K562 (cell line): ENCODE results near the gene GATA2. TPM values are rescaled to one million over a fixed set of nuclear protein-coding genes. Genes with fewer than 3 reads are reported as not detected.

Experiments
- STAT6 ChIP-seq: sonication (generic); formaldehyde crosslinking; IDR thresholded peaks from 2 replicates; pipeline ENCODE4 v1.8.1; 2023; ENCODE audit warnings: mild to moderate bottlenecking, missing genetic modification reagents
- polyA plus RNA-seq, 8 experiments: library from polyadenylated mRNA; depleted of rRNA in 4 of 8; stranded (reverse) in 5 of 8; unstranded in 3 of 8; fragments of >200 nt; fragmentation: Nextera tagmentation in 2 of 8; fragmentation: Illumina TruSeq in 1 of 8; extraction: Ambion mirVana in 2 of 8; extraction: Trizol in 1 of 8; gene quantifications; 2 replicates each; pipeline versions ENCODE4 v1.2.1 to v1.2.3, GENCODE V29; 2011 to 2014; ENCODE audit warnings: inconsistent platforms in 1 of 8, missing spikeins in 1 of 8
- total RNA-seq, 7 experiments: library from RNA; depleted of rRNA in 6 of 7; stranded (reverse); fragments of >200 nt in 6 of 7; fragmentation: Illumina TruSeq in 2 of 7; extraction: Trizol in 2 of 7; gene quantifications; 2 replicates each; pipeline versions ENCODE4 v1.2.1 to v1.2.3, GENCODE V29; 2011 to 2021; ENCODE audit warnings: low replicate concordance in 1 of 7
- TF ChIP-seq, protein P1 (sequence below): fragments of 250-450 bp; sonication (Bioruptor Pico); IDR thresholded peaks from 2 replicates; pipeline ENCODE4 v1.5.0; 2021; ENCODE audit warnings: mild to moderate bottlenecking, borderline replicate concordance
- TF ChIP-seq, protein P2 (sequence below): fragments of 250-450 bp; sonication (Bioruptor Pico); IDR thresholded peaks from 2 replicates; pipeline ENCODE4 v1.5.0; 2021; ENCODE audit warnings: mild to moderate bottlenecking, moderate library complexity
- TF ChIP-seq, protein P3 (sequence below): fragments of 450-650 bp; conservative IDR thresholded peaks from 2 replicates; pipeline ENCODE4 v1.6.1; 2016; ENCODE audit warnings: missing genetic modification characterization, low read depth, mild to moderate bottlenecking, control low read depth, missing compliant biosample characterization

GATA2 gene
- total and polyA plus RNA-seq, 9 of the 15 experiments (the other 6 are each of a cell fraction or from before 2014, with no cell fraction given) = 8.5 to 218 (median 50.8) TPM

DNA sequence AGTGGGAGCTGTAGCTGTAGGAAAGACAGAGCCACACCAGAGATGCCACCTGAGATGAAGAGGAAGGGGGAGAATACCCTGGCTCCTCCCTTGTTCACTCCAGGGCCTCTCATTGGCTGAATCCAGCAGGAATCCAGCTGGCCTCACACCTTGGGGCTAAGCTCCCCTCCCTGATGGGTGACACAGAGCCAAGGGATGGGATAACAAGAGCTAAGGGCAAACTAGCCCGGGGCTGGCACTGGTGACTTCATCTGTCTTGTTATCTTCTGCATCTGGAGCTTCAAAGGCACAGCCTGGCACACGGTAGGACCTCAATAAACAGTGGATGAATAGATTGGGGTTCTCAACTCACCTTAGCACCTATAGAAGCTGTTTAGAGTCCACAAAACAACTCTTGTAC is 13.8 kb upstream of the GATA2 start (continued):
- TF ChIP-seq, protein P1, sequence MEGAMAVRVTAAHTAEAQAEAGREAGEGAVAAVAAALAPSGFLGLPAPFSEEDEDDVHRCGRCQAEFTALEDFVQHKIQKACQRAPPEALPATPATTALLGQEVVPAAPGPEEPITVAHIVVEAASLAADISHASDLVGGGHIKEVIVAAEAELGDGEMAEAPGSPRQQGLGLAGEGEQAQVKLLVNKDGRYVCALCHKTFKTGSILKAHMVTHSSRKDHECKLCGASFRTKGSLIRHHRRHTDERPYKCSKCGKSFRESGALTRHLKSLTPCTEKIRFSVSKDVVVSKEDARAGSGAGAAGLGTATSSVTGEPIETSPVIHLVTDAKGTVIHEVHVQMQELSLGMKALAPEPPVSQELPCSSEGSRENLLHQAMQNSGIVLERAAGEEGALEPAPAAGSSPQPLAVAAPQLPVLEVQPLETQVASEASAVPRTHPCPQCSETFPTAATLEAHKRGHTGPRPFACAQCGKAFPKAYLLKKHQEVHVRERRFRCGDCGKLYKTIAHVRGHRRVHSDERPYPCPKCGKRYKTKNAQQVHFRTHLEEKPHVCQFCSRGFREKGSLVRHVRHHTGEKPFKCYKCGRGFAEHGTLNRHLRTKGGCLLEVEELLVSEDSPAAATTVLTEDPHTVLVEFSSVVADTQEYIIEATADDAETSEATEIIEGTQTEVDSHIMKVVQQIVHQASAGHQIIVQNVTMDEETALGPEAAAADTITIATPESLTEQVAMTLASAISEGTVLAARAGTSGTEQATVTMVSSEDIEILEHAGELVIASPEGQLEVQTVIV = no peak
- TF ChIP-seq STAT6 (CRISPR knock-in tag) = no peak
- TF ChIP-seq, protein P2, sequence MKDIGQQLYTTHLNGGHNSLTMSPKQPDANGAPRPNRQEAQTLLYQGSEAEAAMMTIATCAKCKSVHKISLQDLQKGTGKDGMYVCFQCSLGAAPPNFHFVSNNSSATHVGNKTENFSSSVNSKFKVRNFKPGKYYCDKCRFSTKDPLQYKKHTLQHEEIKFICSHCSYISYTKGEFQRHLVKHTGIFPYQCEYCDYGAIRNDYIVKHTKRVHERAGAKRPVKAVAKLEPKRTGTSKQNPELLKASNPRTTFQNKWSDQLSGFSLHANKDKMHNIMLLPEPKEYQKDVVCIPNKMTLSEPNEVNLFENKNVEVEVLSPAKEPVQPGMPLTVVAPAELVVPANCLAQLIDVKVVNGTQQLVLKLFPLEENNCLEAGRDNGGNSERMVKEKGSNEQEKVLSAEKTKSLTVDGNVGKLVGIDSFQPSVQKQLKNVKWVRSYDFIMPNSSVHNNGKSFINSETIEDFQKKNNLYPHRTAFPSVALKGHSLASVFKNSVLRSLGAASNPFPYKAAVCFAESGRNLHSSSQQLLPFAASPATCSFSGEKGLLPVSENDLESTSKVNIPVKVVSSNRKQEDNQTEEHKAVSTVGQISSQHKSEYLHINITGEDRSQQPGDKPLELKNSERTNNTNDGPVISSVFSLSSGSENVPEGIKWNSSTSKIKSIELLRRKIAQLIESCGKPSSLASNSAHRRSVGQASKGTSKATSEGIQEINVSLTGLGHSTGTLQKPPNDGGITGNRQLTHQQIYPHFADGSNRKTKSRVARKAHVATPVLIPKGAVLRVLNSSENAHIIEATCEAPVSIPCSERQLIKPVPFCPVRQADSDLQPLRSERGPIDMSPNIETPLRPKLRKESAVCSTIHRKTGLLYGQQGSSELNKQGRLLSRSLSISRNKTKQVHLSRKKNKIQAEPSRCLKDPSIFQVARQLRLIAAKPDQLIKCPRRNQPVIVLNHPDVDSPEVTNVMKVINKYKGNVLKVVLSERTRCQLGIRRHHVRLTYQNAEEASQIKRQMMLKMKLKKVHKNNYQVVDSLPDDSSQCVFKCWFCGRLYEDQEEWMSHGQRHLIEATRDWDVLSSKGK (CRISPR knock-in tag) = no peak
- TF ChIP-seq, protein P3, sequence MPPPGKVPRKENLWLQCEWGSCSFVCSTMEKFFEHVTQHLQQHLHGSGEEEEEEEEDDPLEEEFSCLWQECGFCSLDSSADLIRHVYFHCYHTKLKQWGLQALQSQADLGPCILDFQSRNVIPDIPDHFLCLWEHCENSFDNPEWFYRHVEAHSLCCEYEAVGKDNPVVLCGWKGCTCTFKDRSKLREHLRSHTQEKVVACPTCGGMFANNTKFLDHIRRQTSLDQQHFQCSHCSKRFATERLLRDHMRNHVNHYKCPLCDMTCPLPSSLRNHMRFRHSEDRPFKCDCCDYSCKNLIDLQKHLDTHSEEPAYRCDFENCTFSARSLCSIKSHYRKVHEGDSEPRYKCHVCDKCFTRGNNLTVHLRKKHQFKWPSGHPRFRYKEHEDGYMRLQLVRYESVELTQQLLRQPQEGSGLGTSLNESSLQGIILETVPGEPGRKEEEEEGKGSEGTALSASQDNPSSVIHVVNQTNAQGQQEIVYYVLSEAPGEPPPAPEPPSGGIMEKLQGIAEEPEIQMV (tag) = no peak
